Stimulated activated CD4-positive, alpha-beta T cell treated with anti-CD3 and anti-CD28 coated beads, TNF-alpha, amount 100 ng/mL, for 48 hours (primary cell): ENCODE results near the gene DLGAP4.
A peak's percentile ranks its signal among the peaks of the same experiment; 100 is the strongest.

Experiments
- DNase-seq, 3 donors: peaks; one replicate each; pipeline ENCODE4 v3.0.0-alpha.2; 2020; ENCODE audit warnings: low read depth in 3 of 3

Gene DLGAP4

DNA sequence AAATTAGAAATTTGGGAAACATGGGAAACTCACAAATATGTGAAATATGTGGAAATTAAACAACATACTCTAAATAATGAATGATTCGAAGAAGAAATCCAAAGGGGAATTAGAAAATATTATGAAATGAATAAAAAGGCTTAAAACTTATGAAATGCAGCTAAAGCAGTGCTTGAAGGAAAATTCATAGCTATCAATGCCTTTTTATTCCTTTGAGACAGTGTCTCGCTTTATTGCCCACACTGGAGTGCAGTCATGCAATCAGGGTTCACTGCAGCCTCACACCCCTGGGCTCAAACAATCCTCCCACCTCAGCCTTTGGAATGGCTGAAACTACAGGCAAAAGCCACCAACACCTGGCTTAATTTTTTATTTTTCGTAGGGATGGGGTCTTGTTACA, 259.4 kb downstream of the DLGAP4 start:
- DNase-seq: no peak

DNA sequence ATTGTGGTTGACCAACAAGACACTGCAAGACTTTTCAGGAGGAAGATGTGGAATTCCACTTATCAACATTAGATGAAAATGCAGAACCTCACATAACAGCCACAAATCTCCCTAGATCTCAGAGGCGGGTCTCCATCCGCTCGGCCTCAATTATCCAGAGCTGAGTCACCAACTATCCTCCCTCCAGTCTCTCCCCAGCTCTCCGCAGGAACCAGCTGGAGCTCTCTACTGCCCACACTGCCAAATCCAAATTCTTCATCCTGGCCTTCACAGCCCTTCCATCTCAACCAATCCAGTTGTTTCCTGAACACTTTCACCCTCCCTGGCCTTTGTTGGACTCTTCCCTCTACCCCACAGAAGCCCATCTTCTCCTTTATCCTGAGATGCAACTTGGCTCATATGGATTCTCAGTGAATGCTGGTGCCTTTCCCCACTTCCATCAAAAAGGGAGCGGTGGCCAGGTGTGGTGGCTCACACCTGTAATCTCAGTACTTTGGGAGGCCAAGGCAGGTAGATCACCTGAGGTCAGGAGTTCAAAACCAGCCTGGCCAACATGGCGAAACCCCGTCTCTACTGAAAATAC, 263.8 kb downstream of the DLGAP4 start:
- no peak for DNase-seq

DNA sequence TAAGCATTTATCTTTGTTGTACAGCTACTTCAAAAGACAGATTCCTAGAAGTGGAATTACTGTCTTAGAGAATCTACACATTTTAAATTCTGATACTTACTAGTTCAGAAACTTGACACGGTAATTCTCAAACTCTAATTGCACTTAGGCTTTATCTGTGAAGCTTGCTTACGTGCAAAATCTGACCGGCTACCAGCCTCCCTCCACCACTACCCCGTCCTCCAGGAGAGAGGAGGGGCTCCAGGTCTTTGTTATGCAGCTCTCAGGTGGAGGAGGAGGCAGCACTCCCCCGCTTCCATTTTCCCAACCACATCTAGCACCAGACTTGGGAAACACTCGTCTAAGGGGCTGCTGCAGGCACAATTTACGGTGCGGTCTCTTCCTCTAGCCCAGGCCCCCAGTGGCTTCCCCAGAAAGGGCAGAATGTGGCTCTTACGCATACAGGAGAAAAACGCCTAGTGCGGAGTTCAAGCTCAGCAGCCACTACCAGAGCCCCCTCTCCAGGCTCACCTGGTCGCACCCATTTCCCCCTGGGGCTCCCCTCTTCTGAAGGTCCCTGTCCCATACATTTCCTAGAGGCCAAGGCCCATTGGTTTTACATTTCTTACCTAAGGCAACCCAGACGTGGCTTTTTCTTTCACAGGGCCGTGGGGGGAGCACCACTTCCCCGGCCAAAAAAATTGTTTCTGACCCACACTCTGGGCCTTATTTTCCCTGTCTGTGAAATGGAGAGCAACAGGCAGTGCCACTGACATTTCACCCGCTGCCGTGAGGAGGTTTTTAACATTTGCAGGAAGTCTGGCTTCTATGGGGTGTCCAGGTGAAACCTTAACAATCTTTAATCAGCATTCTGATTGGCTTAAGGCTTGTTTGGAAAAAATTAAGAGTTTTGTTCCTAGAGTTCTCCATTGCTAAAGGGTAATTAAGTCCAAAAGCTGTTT, 265.7 kb downstream of the DLGAP4 start:
- no peak for DNase-seq

DNA sequence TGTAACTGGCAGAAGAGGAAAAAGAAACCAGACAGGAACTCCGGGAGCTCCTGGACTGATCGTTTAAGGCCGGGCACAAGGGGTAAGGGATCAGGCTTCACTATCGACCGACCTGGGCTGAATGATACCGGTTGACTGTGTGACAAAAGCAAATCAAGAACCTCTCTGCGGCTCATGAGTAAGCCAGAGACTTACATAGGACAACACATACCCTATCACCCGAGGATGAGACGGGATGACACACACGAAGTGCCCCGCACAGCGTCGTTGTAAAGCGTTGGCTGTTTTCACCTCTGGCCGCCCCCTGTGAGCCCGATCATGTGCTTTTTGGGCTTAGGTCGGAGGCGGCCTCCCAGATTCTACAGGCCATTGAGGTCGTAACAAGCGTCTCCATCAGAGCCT, 266.6 kb downstream of the DLGAP4 start:
- peak; percentile 45 to 73 (median 61) for DNase-seq

DNA sequence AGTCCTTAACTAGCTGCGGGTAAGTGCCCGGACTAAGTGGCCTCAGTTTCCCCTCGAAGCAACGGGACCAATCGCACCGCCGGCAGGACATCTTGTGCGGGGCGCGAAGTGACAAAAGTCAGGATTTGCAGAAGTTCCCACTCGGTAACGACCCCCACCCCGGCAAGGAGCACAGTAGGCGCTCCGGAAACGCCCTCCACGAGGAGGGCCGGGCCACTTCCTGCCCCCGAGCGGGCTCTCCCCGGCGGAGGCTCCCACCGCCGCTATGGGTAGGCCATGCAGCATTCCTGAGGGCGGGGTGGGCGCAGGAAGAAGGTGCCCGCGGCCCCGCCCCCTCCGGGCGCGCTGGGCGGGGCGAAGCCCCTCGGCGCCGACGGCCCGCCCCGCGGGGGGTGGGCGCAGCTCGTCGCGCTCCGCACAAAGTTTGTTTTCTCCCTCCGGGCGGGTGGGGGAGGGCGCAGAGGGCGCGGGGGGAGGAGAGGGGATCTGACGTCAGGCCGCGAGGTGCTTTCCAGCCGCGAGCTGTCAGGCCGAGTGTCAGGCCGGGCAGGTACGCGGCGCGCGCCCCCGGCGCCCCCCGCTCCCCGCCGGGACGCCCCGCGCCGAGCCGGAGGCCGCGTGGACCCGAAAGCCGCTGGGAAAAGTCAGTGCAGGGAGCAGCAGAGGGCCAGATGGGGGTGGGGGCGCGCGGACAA, 267.1 kb downstream of the DLGAP4 start, which contains the start of gene TGIF2:
TSS of gene TGIF2 (plus strand) at position 495 of the 695 bp plus-strand sequence. CDS start 5,178 bp downstream, outside the sequence.
- peak; percentile 68 to 84 (median 82) for DNase-seq

DNA sequence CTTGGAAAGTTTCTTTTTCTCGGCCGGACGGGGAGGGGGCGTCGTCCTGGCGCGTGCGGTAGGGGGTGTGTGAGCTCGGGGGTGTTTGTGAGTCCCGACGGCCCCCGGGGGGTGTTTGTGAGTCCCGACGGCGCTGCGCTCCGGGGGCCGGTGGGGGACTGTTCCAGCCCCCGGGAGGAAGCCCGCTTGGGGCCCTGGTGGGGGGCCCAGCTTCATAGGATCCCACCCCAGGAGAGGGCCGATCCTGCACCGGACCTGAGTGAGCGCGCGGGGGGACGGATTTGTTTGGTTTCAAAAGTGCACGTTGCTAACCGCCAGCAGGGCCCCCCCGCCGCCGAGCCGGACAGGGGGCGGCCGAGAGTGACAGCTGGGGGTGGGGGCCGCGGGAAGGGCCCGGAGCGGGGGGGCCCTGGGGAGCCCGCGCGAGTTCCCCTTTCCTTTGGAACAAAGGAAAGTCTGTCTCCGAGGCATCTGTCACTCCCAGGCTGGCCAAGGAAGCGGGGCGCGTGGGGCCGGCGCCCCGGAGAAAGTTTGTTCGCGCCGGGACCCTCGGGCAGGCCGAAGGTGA, 267.7 kb downstream of the DLGAP4 start:
- no peak for DNase-seq

DNA sequence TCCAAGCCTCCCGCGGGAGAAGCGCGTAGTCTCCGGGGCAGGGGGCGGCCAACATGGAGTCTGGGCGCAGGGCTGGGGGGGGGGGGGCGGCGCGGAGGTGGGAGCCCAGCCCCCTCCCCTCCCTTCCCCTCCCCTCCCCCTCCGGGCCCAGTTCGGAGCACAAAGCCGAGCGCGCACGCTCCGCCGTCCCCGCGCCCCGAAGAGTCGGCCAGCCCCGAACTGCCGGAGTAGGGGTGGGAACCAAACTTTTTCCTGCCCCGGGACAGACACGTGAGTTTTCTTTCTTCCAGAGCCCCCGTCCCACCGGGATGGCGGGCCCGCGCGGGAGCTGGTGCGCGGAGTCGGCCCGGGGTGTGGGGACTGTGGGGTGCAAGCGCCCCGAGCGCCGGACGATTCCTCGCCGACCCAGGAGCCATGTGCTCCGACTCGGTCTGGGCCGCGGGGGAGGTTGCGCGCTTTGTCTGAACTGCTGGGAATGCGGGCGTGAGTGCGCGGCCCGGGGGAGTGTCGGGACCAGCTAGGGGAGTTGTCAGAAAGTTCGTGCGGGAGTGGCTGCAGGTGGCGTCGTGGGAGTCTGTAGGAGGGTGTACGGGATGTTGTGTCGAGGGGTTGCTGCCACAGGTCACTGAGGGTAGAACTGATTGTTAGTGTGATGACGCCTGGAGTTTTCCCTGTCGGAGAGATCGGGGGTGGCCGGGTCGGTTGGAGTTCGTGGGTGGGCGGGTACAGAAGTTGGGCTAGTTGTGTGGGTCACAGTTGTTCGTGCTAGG, 268.4 kb downstream of the DLGAP4 start:
- peak in 1 of 3 donors; percentile 33 for DNase-seq

DNA sequence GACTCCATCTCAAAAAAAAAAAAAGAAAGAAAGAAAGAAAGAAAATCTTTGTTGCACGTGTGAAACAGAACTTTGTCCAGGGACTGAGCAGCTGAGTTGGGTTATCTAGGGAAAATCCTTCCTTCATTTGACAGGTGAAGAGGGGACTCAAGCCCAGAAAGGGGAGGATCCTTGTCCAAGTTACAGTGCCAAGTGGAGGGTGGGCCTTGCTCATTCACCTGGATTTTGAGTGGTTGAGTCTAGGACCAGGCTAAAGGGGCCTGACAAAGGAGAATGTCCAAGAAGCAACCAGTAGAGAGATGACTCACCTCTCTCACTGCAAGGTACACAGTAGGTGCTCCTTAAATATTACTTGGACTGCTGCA, 269.9 kb downstream of the DLGAP4 start:
- DNase-seq: no peak
